GM19468 (cell line): Measurements from ENCODE around the gene AMPD2.
"Not testable (repeated sequence)": the region's sequence is repeated elsewhere in the genome, so short reads cannot be mapped to it uniquely, and the experiment has no call there.

Source experiments
- ATAC-seq: cut with Tn5 transposase; IDR thresholded peaks from one replicate; pipeline ENCODE4 v1.9.1; 2021; ENCODE audit warnings: mild to moderate bottlenecking, moderate library complexity, moderate number of reproducible peaks; ENCODE audit not compliant: unreplicated experiment; ENCODE audit errors: extremely low read depth

AMPD2 gene

GRCh38 chr1:109643385-109644230 is 24.0 kb downstream of the AMPD2 start:
- no peak for ATAC-seq

GRCh38 chr1:109644670-109645069 is 25.0 kb downstream of the AMPD2 start:
- no peak for ATAC-seq

- no peak for ATAC-seq
Observed at GRCh38 chr1:109649491-109649914, 29.9 kb downstream of the AMPD2 start.

GRCh38 chr1:109650609-109651008 is 31.0 kb downstream of the AMPD2 start:
- no peak for ATAC-seq

DNA sequence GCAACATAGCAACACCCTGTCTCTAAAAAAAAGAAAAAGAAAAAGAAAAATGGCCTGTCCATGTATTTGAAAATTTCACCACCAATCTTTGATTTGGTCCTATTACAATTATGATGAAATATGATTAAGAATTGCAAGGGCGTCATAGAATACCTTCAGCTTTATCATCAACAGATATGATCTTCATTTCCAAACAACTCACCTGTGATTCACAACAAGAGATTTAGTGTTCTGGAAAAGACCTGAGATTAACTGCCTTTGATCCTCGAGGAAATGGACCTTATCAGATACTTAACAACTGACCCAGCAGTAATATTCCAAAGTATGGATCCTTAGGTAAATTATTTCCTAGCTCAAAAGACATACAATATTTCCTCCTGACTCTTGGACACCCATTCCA is 32.8 kb downstream of the AMPD2 start:
- no peak for ATAC-seq

DNA sequence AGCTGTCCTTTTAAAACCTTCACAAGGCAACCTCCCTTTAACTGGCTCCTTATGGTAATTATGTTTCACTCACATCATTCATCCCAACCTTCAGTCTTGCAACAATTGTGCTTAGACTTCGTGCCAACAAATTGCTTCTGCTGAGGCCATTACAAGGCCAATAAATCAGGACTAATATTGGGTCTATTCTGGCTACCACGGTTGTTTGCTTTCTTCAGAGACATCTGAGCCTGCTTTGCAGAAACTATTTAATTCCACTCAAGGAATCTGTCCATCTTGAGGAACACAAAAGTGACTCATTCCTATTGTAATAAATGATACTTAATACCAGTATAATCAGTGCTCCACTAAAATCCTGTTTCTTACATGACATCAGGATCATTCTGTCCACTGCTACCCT is 33.7 kb downstream of the AMPD2 start:
- ATAC-seq: no peak

DNA sequence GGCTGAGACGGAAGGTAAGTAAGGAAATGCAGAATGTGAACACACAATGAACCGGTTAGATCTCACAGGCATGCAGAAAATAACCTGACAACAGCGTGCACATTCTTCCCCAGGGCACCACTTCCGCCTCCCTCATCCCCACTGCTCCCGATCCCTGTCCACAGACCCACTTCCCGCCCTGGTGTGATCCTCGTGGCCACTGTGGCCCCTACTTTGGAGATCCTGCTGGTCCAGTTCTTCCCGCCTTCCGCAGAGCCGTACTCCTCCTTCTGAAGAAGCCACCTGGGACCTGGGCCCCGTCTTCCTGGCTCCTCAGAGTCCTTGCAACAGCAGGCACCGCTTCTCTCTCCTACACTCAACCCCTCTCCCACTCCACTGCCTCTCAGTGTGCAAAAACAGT is 34.9 kb downstream of the AMPD2 start:
- ATAC-seq: no peak

GRCh38 chr1:109655615-109656519 is 36.2 kb downstream of the AMPD2 start, which contains the start of gene GSTM4:
Gene GSTM4 (plus strand): TSS chr1:109656099. CDS start chr1:109656390, 291 bp downstream.
- peak; percentile 67 for ATAC-seq

DNA sequence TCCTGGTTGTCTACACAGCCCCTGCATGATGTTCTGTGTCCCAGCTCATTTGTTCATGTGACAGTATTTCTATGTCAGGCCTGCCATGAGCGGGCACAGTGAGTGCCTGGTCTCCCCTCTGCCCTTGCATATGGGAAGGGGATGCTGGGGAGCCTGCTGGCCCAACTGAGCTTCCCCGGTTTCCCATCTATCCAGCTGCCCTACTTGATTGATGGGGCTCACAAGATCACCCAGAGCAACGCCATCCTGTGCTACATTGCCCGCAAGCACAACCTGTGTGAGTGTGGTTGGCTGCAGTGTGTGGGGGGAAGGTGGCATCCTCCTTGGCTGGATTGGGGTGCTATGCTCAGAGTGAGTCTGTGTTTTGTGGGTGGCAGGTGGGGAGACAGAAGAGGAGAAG is 37.8 kb downstream of the AMPD2 start:
- ATAC-seq: no peak

DNA sequence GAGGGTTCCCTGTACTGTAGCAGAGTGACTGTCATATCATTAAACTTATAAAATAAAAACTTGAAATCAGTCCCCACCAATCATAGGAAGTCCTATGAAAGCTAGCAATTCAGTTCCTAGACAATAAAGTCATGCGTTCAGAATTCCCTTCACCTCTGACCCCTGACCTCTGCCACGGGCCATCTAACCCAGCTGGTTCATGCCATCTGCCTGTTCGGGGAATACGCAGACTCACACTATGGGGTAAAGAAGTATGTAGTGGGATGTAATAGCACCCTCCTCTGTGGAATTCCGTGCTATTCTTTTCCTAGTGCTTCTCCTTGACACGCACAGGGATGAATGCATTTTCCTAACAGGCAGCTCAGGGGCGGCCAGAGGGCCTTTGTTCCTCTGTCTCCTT is 38.3 kb downstream of the AMPD2 start:
- no peak for ATAC-seq

- no peak for ATAC-seq
Observed at GRCh38 chr1:109658533-109659042, 39.0 kb downstream of the AMPD2 start.

DNA sequence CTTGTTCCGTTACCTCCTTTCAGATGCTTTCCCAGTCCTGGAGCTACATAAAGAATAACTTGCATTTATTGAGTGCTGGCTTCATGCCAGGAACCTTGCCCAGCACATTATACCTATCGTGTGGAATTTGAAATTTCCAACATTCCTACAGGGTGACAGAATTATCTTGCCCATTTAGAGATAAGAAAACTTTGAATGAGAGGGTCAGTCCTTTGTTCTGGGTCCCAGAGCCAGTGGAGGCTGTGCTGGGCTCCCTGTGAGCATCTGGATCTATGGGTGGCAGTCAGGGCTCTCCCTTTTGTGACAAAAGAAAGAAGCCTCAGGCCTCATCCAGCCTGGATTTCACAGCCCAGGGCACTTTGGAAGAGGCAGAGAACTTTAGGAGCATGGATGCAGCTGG is 39.5 kb downstream of the AMPD2 start:
- ATAC-seq: no peak

- no peak for ATAC-seq
Observed at GRCh38 chr1:109659997-109660690, 40.5 kb downstream of the AMPD2 start.

DNA sequence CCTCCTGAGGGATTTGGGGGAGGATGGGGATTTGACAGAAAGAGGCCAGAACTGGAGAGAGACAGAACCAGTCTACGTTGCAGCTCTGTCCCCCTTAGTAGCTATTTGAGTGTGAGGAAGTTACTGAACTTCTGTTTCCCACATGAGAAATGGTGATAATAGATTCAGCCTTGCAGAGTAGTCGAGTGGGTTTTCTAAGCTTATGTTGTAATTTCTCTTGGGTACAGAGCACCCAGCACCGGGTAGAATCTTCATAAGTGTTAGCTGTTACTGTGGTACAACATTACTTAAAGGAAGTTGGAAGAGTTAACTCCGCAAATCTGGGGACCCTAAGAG is 41.0 kb downstream of the AMPD2 start:
- ATAC-seq: not testable (repeated sequence)

GRCh38 chr1:109661391-109661790 is 41.8 kb downstream of the AMPD2 start:
- ATAC-seq: no peak

- ATAC-seq: no peak
Observed at GRCh38 chr1:109664671-109665070, 45.0 kb downstream of the AMPD2 start.

DNA sequence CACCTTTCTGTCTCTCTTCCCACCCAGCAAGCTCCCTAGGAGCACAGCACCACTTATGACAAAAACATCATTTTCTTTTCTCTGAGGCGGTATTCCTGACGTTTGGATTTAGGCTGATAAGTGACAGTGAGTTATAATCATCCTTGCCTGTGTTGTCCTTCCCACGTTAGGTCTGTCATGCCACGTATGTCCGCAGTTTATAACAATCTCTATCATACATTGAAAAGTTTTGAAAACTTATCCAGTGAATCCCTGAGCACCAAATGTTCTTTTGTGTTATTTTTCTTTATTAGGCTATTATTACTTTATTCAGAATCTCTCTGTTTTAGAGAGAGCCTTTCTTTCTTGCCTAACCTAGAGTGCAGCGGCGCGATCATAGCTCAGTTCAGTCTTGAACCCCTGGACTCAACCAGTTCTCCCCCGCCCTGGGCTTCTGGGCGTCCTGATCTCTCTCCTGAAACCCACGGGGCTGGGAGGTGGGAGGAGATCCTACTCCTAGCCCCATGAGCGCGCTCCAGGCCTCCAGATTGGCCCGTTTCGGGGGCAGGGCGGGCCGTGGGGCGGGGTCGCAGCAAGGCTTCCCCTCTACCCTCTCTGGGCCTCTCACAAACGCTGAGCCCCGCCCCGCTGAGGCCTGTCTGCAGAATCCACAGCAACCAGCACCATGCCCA is 48.0 kb downstream of the AMPD2 start, which contains the start of gene GSTM2:
Gene GSTM2, plus strand, starts transcription at position 606 of the 671 bp plus-strand sequence. Its CDS starts 59 bp downstream, at position 665.
- peak; percentile 75 for ATAC-seq

- no peak for ATAC-seq
Observed at GRCh38 chr1:109668123-109668775, 48.6 kb downstream of the AMPD2 start.

DNA sequence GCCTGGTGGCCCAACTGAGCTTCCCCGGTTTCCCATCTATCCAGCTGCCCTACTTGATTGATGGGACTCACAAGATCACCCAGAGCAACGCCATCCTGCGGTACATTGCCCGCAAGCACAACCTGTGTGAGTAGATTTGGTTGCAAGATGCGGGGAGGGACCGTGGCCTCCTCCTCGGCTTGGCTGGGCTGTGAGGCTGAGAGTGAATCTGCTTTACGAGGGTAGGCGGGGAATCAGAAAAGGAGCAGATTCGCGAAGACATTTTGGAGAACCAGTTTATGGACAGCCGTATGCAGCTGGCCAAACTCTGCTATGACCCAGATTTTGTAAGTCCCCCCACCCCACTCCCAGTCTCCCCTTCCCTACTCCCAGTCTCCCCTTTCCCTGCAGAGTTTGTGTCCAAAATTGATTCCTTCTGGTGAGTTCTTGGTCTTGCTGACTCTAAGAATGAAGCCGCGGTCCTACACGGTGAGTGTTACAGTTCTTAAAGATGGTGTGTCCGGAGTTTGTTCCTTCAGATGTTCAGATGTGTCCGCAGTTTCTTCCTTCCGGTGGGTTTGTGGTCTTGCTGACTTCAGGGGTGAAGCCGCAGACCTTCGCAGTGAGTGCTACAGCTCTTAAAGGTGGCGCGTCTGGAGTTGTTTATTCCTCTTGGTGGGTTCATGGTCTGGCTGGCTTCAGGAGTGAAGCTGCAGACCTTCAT is 49.8 kb downstream of the AMPD2 start:
- ATAC-seq: no peak
